HG03565 (cell line): Measurements from ENCODE around the gene TRIM25.

Source experiments
- ATAC-seq: cut with Tn5 transposase; IDR thresholded peaks from one replicate; pipeline ENCODE4 v1.9.1; 2021; ENCODE audit warnings: mild to moderate bottlenecking, moderate library complexity; ENCODE audit not compliant: unreplicated experiment

The TRIM25 gene

GRCh38 chr17:56928586-56928985 lies 14.7 kb upstream of the TRIM25 start:
- ATAC-seq, result no peak

GRCh38 chr17:56926704-56927103 lies 12.9 kb upstream of the TRIM25 start:
- no peak for ATAC-seq

GRCh38 chr17:56926270-56926669 lies 12.4 kb upstream of the TRIM25 start:
- no peak for ATAC-seq

- no peak for ATAC-seq
Measured at GRCh38 chr17:56925088-56925487, 11.2 kb upstream of the TRIM25 start.

- ATAC-seq, result no peak
Measured at GRCh38 chr17:56919717-56920116, 5.9 kb upstream of the TRIM25 start.

GRCh38 chr17:56918916-56919315 lies 5.1 kb upstream of the TRIM25 start:
- no peak for ATAC-seq

- ATAC-seq, result no peak
Measured at GRCh38 chr17:56917559-56918296, 3.9 kb upstream of the TRIM25 start.

- no peak for ATAC-seq
Measured at GRCh38 chr17:56914581-56915273, 878 bp upstream of the TRIM25 start.

GRCh38 chr17:56913353-56913866 lies 439 bp downstream of the TRIM25 start:
- ATAC-seq, result peak; percentile 23

- ATAC-seq, result no peak
Measured at GRCh38 chr17:56913000-56913311, 893 bp downstream of the TRIM25 start.

GRCh38 chr17:56912105-56912999 lies 1.5 kb downstream of the TRIM25 start:
- no peak for ATAC-seq

- ATAC-seq, result no peak
Measured at GRCh38 chr17:56910509-56911235, 3.2 kb downstream of the TRIM25 start.

GRCh38 chr17:56909742-56910508 lies 3.9 kb downstream of the TRIM25 start:
- ATAC-seq, result no peak

GRCh38 chr17:56908001-56908542 lies 5.8 kb downstream of the TRIM25 start:
- ATAC-seq, result peak; percentile 78

GRCh38 chr17:56903560-56903959 lies 10.3 kb downstream of the TRIM25 start:
- ATAC-seq, result no peak

GRCh38 chr17:56902348-56902747 lies 11.5 kb downstream of the TRIM25 start:
- ATAC-seq, result no peak

GRCh38 chr17:56899403-56899802 lies 14.4 kb downstream of the TRIM25 start:
- no peak for ATAC-seq

GRCh38 chr17:56898874-56899273 lies 15.0 kb downstream of the TRIM25 start:
- no peak for ATAC-seq

- ATAC-seq, result no peak
Measured at GRCh38 chr17:56897646-56898424, 16.0 kb downstream of the TRIM25 start.
